H7 (cell line): ENCODE measurements around the gene LLGL2. TPM values are rescaled to one million over a fixed set of nuclear protein-coding genes. Genes with fewer than 3 reads are reported as not detected.

Experiments
- DNase-seq: peaks from one replicate; pipeline ENCODE4 v3.0.0; 2012
- H3K27me3 ChIP-seq: 2 replicates; pipeline ENCODE4 v1.6.0; 2011; ENCODE audit warnings: mild to moderate bottlenecking, low read length; ENCODE audit not compliant: control insufficient read depth, insufficient read depth
- H3K36me3 ChIP-seq: replicated peaks from 2 replicates; pipeline ENCODE4 v1.5.1; 2011; ENCODE audit warnings: low read length; ENCODE audit not compliant: control insufficient read depth, insufficient read depth
- H3K4me3 ChIP-seq: 2 replicates; pipeline ENCODE4 v1.5.1; 2011; ENCODE audit warnings: low read depth, mild to moderate bottlenecking, control low read depth, low read length, moderate library complexity; ENCODE audit not compliant: insufficient read depth
- total RNA-seq: library from RNA; depleted of rRNA; stranded (reverse); fragments of >200 nt; shearing (Covaris generic); gene quantifications from 2 replicates; pipeline ENCODE4 v1.2.3, GENCODE V29; 2014

LLGL2 gene
- total RNA-seq, 1 experiment from 2014 or later, result 41.5 TPM

DNA sequence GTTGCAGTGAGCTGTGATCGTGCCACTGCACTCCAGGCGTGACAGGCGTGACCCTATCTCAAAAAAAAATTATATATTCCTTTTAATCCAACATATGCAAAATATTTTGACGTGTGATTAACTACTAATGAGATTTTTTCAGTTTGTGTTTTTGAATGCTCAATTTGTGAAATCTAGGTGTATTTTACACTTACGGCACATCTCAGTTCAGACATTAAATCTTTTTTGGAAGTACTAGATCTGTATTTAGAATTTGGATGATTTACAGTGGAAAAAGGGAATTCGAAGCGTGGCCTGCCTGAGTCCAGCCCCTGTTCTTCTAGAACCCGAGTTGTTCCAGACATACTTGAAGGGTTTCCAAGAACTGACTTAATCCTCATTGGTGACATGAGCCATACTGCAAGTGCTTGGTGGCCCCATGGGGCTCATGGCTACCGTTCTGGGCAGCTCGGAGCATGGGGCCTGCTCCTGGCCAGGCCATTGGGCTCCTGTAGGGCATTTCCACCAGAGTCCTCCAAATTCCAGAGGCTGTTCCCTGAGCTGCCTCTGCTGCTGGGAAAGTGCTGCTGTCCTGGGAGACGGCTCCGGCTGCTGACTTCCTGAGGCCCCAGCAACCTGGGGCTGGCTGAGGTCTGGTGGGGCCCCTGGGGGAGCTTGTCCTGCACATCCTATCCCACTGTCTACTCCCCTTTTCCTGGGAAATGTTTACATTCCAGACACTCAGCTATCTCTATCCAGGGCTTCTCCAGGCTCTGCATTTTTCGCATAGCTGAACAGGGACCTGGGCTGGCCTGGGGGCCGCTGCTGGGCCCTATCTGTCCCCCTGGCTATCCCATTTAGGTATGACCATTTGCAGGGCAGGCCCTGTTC is 27.2 kb downstream of the LLGL2 start:
- no peak overlapping the region for H3K4me3 ChIP-seq
- peak; percentile 75 for DNase-seq
- no peaks in the 10 kb centered on the region for H3K27me3 ChIP-seq
- no peaks in the 10 kb centered on the region; the same call in 1 of the 2 replicates for H3K36me3 ChIP-seq

DNA sequence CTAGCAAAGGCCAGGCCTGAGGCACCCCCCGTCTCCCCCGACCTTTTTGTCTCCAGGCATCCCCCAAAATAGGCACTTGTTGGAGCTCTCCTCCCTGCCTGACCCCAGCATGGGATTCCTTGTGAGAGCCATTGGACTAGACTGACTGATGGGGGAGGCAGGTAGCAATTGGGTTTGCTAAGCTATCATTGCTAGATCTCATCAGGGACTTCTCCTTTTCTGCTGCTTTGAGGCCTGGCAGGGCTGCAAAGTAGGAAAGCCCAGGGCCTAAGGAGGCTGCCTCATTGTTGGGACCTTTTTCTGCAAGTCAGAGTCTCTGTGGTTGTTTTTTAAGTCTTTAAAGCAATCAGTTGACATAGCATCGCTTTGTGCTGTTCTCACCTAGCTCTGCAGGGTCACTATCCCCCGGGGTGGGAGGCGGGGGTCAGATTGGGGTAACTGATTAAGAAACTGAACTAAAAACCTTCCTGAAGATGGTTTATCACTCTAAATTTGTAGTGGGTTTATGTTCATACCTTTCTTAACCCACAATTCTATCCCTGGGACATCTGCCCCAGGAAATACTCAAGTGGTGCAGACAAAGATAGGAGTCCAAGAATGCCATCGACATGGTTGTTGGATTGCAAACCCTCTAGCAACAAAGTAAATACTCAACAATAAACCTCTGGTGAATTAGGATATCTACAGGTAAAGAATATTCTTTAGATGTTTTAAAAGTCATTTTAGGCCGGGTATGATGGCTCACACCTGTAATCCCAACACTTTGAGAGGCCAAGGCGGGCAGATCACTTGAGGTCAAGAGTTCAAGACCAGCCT is 28.0 kb downstream of the LLGL2 start:
- no peak for DNase-seq
- H3K27me3 ChIP-seq, result no peaks in the 10 kb centered on the region
- H3K4me3 ChIP-seq, result no peak overlapping the region
- no peaks in the 10 kb centered on the region; the same call in 1 of the 2 replicates for H3K36me3 ChIP-seq

DNA sequence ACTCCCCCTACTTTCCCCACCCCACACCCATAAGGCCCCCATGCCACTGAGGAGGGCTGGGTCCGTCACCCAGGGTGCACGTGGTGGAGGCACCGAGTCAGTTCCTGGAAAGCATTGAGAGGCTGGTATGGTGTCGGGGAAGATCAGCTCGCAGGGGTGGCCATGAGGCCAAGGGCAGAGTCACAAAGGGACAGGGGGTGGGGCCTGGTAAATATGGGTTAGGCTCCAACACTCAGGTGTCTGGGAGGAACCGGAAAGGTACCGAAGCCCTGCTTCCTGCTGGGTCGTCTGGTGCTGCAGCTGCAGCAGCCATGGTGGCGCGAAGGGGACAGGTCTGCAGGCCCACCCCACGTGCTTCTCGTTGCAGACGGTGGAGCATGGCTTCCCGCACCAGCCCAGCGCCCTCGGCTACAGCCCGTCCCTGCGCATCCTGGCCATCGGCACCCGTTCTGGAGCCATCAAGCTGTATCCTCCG is 30.2 kb downstream of the LLGL2 start:
- H3K36me3 ChIP-seq, result no peaks in the 10 kb centered on the region; the same call in none of the 2 replicates
- H3K4me3 ChIP-seq, result no peak overlapping the region
- no peaks in the 10 kb centered on the region for H3K27me3 ChIP-seq
- DNase-seq, result no peak

DNA sequence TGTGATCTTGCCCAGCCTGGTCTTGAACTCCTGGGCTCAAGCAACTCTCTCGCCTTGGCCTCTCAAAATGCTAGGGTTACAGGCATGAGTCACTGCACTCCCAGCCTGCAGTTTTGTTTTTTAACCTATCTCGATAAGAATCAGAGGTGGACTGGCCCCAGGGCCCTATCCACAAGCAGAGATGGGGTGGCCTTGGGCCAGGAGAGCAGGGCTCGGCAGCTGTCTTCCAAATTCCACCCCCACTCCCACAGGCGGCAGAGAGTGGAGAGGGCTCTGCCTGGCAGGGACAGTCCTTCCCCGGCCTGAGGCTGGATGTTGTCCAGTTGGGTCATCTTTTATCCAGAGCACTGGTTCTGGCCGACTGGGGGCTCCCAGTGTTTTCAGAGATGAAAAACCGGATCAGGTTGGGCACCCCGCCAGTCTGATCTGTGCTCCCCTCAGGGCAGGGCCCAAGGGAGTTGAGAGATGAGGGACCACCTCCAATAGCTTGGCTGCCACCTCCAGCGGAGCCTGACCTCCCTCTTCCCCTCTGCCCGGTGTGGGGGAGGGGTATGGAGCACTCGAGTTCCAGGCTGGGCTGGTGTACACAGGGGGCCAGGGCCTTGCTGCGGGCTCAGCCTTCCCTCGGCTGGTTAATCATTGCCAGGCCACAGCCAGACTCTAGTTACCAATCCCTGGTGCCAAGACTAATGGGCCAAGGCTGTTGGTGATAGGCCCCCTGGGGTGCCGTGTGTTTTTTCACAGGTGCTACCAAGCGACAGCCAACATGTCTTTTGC is 31.8 kb downstream of the LLGL2 start:
- DNase-seq, result peak; percentile 78

DNA sequence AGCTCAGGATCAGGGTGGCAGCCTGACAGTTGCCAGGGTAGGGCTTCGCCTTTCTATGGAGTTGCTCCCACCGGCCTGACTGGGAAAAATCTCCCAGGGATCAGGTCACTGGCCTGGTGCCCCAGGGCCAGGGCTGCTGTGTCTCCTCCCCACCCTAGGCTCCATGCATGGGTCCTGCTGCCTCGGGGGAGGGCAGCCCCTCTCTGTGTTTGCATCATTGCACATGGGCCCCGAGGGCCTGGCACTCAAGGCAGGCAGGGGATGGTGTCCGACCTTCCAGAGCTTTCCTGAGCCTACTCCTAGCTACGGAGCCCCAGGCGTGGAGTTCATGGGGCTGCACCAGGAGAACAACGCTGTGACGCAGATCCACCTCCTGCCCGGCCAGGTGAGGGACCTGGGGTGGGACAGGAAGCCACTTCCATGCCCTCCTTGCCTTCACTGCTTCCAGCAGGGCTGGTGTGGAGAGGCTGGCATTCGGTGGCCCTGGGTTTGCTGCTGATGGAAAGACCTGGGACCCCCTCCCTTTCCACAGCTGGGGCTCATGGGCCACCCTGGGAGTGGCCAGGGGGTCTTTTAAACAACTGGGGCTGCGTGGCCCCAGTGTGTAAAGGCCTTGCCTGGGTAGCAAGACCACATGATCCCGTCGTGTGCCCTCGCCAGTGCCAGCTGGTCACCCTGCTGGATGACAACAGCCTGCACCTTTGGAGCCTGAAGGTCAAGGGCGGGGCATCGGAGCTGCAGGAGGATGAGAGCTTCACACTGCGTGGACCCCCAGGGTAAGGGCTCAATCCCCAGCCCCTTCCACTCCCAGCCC is 32.6 kb downstream of the LLGL2 start:
- H3K4me3 ChIP-seq, result no peak overlapping the region
- no peaks in the 10 kb centered on the region for H3K27me3 ChIP-seq
- no peaks in the 10 kb centered on the region; the same call in none of the 2 replicates for H3K36me3 ChIP-seq
- no peak for DNase-seq

More for the DNA sequence above, 31.8 kb downstream of the LLGL2 start:
- Histone ChIP-seq H3K27me3 (no peaks in the 10 kb centered on the region), H3K4me3 (no peak overlapping the region), H3K36me3 (no peaks in the 10 kb centered on the region; the same call in 1 of the 2 replicates)

DNA sequence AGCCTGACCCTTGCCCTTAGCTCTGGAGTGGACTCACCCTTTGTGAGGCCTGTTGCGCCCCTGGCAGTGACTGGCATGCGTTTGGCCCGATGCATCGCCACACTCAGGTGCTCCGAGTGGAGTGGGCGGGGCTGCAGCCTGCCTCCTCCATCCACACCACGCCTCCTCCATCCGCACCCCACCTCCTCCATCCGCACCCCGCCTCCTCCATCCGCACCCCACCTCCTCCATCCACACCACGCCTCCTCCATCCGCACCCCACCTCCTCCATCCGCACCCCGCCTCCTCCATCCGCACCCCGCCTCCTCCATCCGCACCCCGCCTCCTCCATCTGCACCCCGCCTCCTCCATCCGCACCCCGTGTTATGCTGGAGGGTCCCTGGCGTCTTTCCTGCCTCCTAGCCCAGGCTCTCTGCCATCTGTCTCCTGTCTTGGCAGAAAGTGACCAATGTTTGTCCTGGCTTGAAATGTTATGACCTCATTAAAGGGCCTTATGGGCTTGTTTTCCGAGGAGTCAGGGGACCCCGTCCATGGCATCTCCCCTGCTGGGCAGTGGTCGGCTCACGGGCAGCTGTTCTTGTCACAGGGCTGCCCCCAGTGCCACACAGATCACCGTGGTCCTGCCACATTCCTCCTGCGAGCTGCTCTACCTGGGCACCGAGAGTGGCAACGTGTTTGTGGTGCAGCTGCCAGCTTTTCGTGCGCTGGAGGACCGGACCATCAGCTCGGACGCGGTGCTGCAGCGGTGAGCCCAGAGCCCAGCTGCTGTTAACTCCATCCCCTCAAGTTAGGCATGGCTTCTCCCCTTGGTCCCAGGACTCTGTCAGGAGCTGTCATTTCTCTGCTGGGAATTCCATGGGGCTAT is 33.4 kb downstream of the LLGL2 start:
- H3K36me3 ChIP-seq, result peaks cover 5% of the 10 kb centered on the region
- H3K4me3 ChIP-seq, result no peak overlapping the region
- no peaks in the 10 kb centered on the region for H3K27me3 ChIP-seq
- no peak for DNase-seq

DNA sequence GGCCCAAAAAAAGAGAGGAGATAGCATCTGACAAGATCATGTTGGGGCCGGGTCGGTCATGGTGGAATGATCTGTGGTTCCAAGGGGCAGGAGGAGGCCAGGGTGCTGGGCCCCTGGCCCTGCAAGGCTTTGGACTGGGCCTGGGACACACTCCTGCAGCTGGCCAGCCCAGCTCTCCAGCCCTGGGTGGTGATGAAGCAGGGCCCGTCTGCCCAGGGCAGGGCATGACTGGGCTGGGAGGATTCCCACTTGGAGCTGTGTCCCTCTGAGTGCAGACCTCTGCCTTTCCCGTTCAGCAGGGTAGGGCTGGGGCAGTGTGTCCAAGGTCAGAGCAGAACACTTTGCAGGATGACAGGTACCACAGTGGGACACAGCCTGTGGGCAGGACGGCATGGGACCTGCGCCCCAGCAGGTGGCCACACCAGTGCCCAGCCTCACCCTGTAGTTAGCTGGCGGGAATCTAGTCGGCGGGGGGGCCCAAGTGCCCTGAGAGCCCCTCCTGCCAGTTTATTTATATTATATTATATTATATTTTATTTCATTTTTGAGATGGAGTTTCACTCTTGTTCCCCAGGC is 34.5 kb downstream of the LLGL2 start:
- DNase-seq, result no peak
- Histone ChIP-seq H3K27me3 (no peaks in the 10 kb centered on the region), H3K36me3 (peaks cover 5% of the 10 kb centered on the region), H3K4me3 (no peak overlapping the region)

DNA sequence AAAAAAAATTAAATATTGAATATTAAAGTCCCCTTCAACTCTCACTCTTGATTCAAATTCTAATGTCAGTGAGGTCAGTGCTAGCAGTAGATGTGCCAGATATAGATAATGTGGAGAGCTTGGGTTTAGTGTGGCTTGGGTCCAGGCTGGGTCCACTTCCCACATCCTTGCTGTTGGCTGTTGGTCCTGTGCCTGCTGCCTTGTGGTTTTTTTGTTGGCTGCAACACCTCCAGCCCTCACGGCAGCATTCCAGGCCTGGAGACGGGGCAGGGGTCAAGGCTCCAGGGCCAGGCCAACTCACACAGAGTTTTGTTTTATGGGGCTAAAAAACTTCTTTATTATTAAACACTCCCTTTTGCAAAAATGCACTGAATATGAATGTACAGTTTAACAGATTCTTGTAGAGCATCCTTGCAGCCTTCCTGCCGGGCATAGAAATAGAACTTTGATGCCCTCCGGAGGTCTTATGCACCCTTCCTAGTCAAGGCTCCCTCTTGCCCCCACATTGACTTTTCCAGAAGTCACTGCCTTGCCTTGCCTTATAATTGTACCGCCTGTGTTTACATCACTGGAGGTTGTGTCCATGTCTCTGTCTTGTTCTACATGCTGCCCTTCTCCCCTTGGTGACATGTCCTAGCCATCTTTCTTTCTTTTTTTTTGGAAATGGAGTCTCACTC is 36.6 kb downstream of the LLGL2 start:
- Histone ChIP-seq H3K4me3 (no peak overlapping the region), H3K27me3 (no peaks in the 10 kb centered on the region), H3K36me3 (peaks cover 5% of the 10 kb centered on the region)
- no peak for DNase-seq

DNA sequence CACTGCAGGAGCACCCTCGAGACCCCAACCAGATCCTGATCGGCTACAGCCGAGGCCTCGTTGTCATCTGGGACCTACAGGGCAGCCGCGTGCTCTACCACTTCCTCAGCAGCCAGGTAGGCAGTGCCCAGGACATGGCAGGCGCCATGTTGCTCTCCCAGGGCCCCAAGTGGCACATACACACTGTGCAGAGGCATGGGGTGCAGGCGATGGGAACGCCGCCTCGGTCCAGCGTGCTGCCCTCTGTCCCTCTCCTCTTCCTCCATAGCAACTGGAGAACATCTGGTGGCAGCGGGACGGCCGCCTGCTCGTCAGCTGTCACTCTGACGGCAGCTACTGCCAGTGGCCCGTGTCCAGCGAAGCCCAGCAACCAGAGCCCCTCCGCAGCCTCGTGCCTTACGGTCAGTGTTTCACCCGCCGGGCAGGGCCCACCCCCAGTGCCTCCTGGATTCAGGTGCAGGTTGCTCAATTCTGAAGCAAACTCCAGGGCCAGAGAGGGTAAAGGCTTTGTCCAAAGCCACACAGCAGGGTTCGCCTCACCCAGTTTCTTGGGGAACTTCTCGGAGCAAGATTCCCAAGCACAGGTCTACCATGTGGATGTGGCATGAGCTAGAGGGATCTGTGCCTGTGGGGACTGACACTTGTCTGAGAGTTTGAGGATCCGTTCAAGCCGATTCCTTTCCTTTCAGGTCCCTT is 37.7 kb downstream of the LLGL2 start:
- H3K4me3 ChIP-seq, result no peak overlapping the region
- no peak for DNase-seq
- H3K27me3 ChIP-seq, result no peaks in the 10 kb centered on the region
- peaks cover 5% of the 10 kb centered on the region for H3K36me3 ChIP-seq

DNA sequence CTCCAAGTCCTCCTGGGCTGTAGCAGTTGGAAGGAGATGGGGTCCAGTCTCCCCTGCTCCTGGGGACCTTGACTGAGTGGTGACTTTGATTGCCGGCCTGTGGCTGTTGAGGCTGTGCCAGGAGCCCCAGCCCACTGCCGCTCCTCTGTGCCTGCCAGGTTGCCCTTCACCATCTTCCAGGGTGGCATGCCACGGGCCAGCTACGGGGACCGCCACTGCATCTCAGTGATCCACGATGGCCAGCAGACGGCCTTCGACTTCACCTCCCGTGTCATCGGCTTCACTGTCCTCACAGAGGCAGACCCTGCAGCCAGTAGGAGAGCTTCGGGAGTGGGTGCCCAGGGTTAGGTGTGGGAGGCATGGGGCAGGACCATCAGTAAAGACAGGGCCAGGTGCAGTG is 38.7 kb downstream of the LLGL2 start:
- H3K4me3 ChIP-seq, result no peak overlapping the region
- DNase-seq, result no peak
- H3K36me3 ChIP-seq, result peaks cover 5% of the 10 kb centered on the region
- H3K27me3 ChIP-seq, result no peaks in the 10 kb centered on the region

DNA sequence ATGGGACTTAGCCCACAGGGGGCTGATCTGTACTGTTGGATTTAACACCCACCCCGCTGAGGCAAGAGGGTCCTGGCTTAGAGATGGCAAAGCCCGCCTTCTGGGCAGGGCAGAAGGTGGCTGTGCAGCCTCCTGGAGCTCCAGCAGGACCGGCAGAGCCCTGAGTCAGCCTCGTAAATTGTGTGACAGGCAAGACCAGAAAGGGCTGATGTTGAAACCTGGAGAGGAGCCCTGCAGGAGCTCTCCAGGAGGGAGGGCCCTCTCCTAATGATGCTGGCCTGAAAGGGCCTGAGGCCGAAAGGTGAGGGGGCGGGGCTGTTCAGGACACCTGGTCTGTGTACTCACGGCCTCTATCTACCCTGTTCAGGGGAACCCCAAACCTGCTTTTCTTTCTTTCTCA is 39.6 kb downstream of the LLGL2 start:
- Histone ChIP-seq H3K4me3 (no peak overlapping the region), H3K27me3 (no peaks in the 10 kb centered on the region), H3K36me3 (peaks cover 5% of the 10 kb centered on the region)
- no peak for DNase-seq

DNA sequence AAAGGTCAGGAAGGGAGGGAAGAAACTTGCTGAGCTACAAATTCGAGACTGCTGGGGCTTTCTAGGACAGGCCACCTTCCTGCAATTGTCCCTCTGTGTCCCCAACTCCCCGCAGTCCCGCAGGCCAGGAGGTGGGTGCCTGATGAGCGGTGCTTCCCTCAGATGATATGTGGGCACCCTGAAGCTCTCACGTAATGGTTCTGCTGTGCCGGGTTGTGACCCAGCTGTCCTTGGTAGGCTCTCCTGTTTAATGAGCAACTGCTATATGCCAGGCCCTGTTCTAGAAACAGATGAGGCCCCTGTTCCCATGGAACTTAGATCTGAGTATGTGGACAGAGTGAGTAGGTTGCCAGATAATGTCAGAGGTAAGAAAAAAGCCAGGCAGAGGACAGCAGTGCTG is 40.1 kb downstream of the LLGL2 start:
- no peak for DNase-seq
- Histone ChIP-seq H3K36me3 (peaks cover 5% of the 10 kb centered on the region), H3K4me3 (no peak overlapping the region), H3K27me3 (no peaks in the 10 kb centered on the region)
